NCI-H345 treated with DMSO at 0.1 percent for 48 hours (cell line): ENCODE data around the gene ZNF407.
"Not testable (repeated sequence)": the region's sequence is repeated elsewhere in the genome, so short reads cannot be mapped to it uniquely, and the experiment has no call there.

Experiments used
- DNase-seq: peaks from one replicate; lab custom pipeline; 2025; ENCODE audit not compliant: unreplicated experiment; lab: John Stamatoyannopoulos, UW

The ZNF407 gene, protein sequence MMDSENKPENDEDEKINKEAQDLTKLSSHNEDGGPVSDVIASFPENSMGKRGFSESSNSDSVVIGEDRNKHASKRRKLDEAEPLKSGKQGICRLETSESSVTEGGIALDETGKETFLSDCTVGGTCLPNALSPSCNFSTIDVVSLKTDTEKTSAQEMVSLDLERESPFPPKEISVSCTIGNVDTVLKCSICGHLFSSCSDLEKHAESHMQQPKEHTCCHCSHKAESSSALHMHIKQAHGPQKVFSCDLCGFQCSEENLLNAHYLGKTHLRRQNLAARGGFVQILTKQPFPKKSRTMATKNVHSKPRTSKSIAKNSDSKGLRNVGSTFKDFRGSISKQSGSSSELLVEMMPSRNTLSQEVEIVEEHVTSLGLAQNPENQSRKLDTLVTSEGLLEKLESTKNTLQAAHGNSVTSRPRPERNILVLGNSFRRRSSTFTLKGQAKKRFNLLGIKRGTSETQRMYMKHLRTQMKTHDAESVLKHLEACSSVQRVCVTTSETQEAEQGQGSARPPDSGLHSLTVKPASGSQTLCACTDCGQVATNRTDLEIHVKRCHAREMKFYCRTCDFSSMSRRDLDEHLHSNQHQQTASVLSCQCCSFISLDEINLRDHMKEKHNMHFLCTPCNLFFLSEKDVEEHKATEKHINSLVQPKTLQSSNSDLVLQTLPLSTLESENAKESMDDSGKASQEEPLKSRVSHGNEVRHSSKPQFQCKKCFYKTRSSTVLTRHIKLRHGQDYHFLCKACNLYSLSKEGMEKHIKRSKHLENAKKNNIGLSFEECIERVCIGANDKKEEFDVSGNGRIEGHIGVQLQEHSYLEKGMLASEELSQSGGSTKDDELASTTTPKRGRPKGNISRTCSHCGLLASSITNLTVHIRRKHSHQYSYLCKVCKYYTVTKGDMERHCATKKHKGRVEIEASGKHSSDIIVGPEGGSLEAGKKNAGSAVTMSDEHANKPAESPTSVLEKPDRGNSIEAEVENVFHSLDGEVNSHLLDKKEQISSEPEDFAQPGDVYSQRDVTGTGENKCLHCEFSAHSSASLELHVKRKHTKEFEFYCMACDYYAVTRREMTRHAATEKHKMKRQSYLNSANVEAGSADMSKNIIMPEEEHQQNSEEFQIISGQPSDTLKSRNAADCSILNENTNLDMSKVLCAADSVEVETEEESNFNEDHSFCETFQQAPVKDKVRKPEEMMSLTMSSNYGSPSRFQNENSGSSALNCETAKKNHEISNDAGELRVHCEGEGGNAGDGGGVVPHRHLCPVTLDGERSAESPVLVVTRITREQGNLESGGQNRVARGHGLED (N-terminal part only)

GRCh38 chr18:74597662-74598349 lies at the start of gene ZNF407:
Gene ZNF407 (plus strand): TSS chr18:74597870. CDS start chr18:74631020, 33,150 bp downstream.
- DNase-seq, result peak; percentile 92

- DNase-seq, result no peak
Observed at GRCh38 chr18:74549591-74550104, 48.0 kb upstream of the ZNF407 start.

DNA sequence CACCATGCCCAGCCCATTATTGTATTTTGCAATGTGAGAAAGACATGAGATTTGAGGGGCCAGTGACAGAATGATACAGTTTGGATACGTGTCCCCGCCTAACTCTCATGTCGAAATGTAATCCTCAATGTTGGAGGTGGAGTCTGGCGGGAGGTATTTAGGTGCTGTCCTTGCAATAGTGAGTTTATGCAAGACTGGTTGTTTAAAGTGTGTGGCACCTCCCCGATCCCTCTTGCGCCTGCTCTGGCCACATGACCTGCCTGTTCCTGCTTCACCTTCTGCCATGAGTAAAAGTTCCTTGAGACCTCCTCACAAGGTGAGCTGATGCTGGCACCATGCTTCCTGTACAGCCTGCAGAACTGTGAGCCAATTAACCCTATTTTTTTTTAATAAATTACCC lies 46.8 kb upstream of the ZNF407 start:
- no peak for DNase-seq

GRCh38 chr18:74551452-74551851 lies 46.2 kb upstream of the ZNF407 start:
- DNase-seq, result no peak

DNA sequence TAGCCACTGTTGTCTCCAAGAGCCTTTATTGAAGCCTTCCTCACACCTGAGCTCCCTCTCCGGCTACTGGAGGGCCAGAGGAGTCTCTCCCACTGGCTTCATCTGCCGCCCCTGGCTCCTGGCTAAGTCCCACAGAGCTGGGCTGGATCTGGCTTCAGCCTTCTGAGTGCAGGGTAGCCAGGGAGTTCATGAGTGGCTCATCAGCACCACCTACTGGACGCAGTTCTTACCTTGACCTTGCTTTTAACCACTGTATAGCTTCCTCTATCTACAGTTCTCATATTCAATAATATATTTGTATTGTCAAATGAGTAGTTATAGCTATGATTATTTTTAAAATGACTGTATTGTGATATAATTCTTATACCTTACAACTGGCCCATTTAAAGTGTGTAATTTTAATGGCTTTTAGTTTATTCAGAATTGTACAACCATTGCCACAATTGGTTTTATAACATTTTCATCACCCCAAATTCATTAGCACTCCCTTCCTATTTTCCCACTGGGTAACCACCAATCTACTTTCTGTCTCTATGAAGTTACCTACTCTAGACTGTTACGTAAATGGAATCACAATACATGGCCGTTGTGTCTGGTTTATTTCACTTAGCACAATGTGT lies 45.6 kb upstream of the ZNF407 start:
- peak; percentile 85 for DNase-seq

GRCh38 chr18:74556126-74556525 lies 41.5 kb upstream of the ZNF407 start:
- no peak for DNase-seq

- no peak for DNase-seq
Observed at GRCh38 chr18:74558096-74558495, 39.6 kb upstream of the ZNF407 start.

GRCh38 chr18:74562131-74562730 lies 35.4 kb upstream of the ZNF407 start:
- no peak for DNase-seq

GRCh38 chr18:74562775-74563174 lies 34.9 kb upstream of the ZNF407 start:
- DNase-seq, result no peak

- DNase-seq, result no peak
Observed at GRCh38 chr18:74563999-74564398, 33.7 kb upstream of the ZNF407 start.

DNA sequence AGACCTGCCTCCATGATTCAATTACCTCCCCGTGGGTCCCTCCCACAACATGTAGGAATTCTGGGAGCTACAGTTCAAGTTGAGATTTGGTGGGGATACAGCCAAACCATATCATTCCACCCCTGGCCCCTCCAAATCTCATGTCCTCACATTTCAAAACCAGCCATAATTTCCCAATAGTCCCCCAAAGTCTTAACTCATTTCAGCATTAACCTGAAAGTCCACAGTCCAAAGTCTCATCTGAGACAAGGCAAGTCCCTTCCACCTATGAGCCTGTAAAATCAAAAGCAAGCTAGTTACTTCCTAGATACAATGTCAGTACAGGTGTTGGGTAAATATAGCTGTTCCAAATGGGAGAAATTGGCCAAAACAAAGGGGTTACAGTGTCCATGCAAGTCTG lies 32.5 kb upstream of the ZNF407 start:
- DNase-seq, result not testable (repeated sequence)

DNA sequence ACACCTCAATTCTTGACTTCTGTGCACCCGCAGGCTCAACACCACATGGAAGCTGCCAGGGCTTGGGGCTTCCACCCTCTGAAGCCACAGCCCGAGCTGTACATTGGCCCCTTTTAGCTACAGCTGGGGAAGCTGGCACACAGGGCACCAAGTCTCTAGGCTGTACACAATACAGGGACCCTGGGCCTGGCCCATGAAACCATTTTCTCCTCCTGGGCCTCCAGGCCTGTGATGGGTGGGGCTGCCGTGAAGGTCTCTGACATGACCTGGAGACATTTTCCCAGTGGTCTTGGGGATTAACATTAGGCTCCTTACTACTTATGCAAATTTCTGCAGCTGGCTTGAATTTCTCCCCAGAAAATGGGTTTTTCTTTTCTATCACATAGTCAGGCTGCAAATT lies 31.7 kb upstream of the ZNF407 start:
- DNase-seq, result not testable (repeated sequence)

GRCh38 chr18:74567822-74568221 lies 29.8 kb upstream of the ZNF407 start:
- DNase-seq, result no peak

- DNase-seq, result no peak
Observed at GRCh38 chr18:74569401-74569800, 28.3 kb upstream of the ZNF407 start.

GRCh38 chr18:74570266-74570665 lies 27.4 kb upstream of the ZNF407 start:
- DNase-seq, result no peak

GRCh38 chr18:74571895-74572680 lies 25.6 kb upstream of the ZNF407 start:
- no peak for DNase-seq

- no peak for DNase-seq
Observed at GRCh38 chr18:74573053-74573452, 24.6 kb upstream of the ZNF407 start.

- DNase-seq, result no peak
Observed at GRCh38 chr18:74574916-74575315, 22.8 kb upstream of the ZNF407 start.

- no peak for DNase-seq
Observed at GRCh38 chr18:74577019-74577418, 20.7 kb upstream of the ZNF407 start.
